GM21381 (cell line): ENCODE data around the gene PFDN4.

Experiments
- ATAC-seq: cut with Tn5 transposase; IDR thresholded peaks from one replicate; pipeline ENCODE4 v1.9.1; 2021; ENCODE audit warnings: mild to moderate bottlenecking, moderate library complexity; ENCODE audit not compliant: unreplicated experiment

Gene PFDN4

GRCh38 chr20:54173653-54174456, 34.0 kb upstream of the PFDN4 start, which contains the start of gene CYP24A1:
TSS of gene CYP24A1 (minus strand) at chr20:54173986. CDS start at chr20:54173579, 407 bp downstream.
- no peak for ATAC-seq

GRCh38 chr20:54174457-54175175, 33.3 kb upstream of the PFDN4 start:
- no peak for ATAC-seq

- no peak for ATAC-seq
These were observed 31.3 kb upstream of the PFDN4 start for GRCh38 chr20:54176610-54177009.

GRCh38 chr20:54177378-54177777, 30.5 kb upstream of the PFDN4 start:
- ATAC-seq, result no peak

- ATAC-seq, result no peak
These were observed 29.6 kb upstream of the PFDN4 start for GRCh38 chr20:54178256-54178655.

GRCh38 chr20:54179946-54180345, 27.9 kb upstream of the PFDN4 start:
- ATAC-seq, result no peak

- no peak for ATAC-seq
These were observed 27.0 kb upstream of the PFDN4 start for GRCh38 chr20:54180931-54181330.

- ATAC-seq, result no peak
These were observed 23.8 kb upstream of the PFDN4 start for GRCh38 chr20:54184071-54184470.

GRCh38 chr20:54184904-54185626, 22.8 kb upstream of the PFDN4 start:
- no peak for ATAC-seq

- no peak for ATAC-seq
These were observed 19.6 kb upstream of the PFDN4 start for GRCh38 chr20:54188132-54188849.

- no peak for ATAC-seq
These were observed 18.3 kb upstream of the PFDN4 start for GRCh38 chr20:54189630-54190029.

- no peak for ATAC-seq
These were observed 17.7 kb upstream of the PFDN4 start for GRCh38 chr20:54190217-54190616.

- no peak for ATAC-seq
These were observed 14.1 kb upstream of the PFDN4 start for GRCh38 chr20:54193817-54194216.

GRCh38 chr20:54194724-54195438, 13.0 kb upstream of the PFDN4 start:
- no peak for ATAC-seq

GRCh38 chr20:54195483-54196472, 12.1 kb upstream of the PFDN4 start:
- ATAC-seq, result no peak

GRCh38 chr20:54197621-54198604, 10.0 kb upstream of the PFDN4 start:
- ATAC-seq, result no peak

GRCh38 chr20:54199283-54199682, 8.6 kb upstream of the PFDN4 start:
- ATAC-seq, result no peak

GRCh38 chr20:54199721-54200176, 8.1 kb upstream of the PFDN4 start:
- no peak for ATAC-seq
